ENCODE measurements around the gene RERE. TPM values are rescaled to one million over a fixed set of nuclear protein-coding genes. Genes with fewer than 3 reads are reported as not detected.

RERE gene
- total and polyA plus RNA-seq, 2 donors (not counting 3 experiments of a cell fraction or from before 2014, with no cell fraction given) = 14.1 to 113 TPM

GRCh38 chr1:8584316-8584715, 233.1 kb downstream of the RERE start:
- intact Hi-C loops (cut with micrococcal nuclease) (no loop called here), dilution Hi-C loops (cut with MboI; ENCODE audit: extremely low pct_ligation_motif_present, low sequenced_read_pairs) (no loop called here)
- H3K9me3 ChIP-seq (replicated peaks; ENCODE audit: control insufficient read depth, insufficient read depth, low read length) = no peaks in the 10 kb centered on the region
- BruUV-seq (replicated peaks) = no TSS peak
- no peaks in the 10 kb centered on the region for H3K36me3 ChIP-seq (ENCODE audit: control insufficient read depth in 2 of 2, extremely low read depth in 1 of 2, insufficient read depth in 2 of 2, low read length in 2 of 2)
- TF ChIP-seq MAX (IDR thresholded peaks at IDR 0.05; ENCODE audit: insufficient read depth, insufficient read length) (no peak), JUN (IDR thresholded peaks at IDR 0.05; ENCODE audit: borderline replicate concordance, insufficient read depth, insufficient read length, low read depth) (no peak), MYC (IDR thresholded peaks at IDR 0.05; ENCODE audit: low read depth, low read length) (no peak), POLR2A (IDR thresholded peaks at IDR 0.05; ENCODE audit: low read depth, low read length) (no peak), CTCF (IDR thresholded peaks at IDR 0.05; ENCODE audit: extremely low read depth in 1 of 2, insufficient read depth in 1 of 2, low read depth in 1 of 2, low read length in 2 of 2) (no peak), EZH2 (IDR thresholded peaks at IDR 0.05; ENCODE audit: borderline replicate concordance, low read depth, low read length, severe bottlenecking) (no peak), GATA2 (IDR thresholded peaks at IDR 0.05; ENCODE audit: insufficient read depth, insufficient read length, low read depth, low read length) (no peak), POLR2AphosphoS5 (IDR thresholded peaks at IDR 0.05; ENCODE audit: insufficient read depth, low read depth, low read length) (no peak), FOS (IDR thresholded peaks at IDR 0.05; ENCODE audit: borderline replicate concordance, insufficient read depth, low read length) (no peak)
- H3K79me2 ChIP-seq (ENCODE audit: control insufficient read depth, insufficient read depth, low read length) = peaks cover 21% of the 10 kb centered on the region
- POLR2A ChIA-PET = no interaction called here
- no peak overlapping the region for H3K4me2 ChIP-seq (ENCODE audit: insufficient read depth, low read length)
- no peak overlapping the region for H3K27ac ChIP-seq (ENCODE audit: insufficient read depth, low read depth, low read length)
- H3K9me1 ChIP-seq (replicated peaks; ENCODE audit: control insufficient read depth, extremely low read depth, insufficient read depth, low read length) = no peaks in the 10 kb centered on the region
- H3K9ac ChIP-seq (replicated peaks; ENCODE audit: extremely low read depth, insufficient read depth, low read length) = no peak overlapping the region
- H3K4me3 ChIP-seq (replicated peaks in 1 of 3; ENCODE audit: insufficient read depth in 1 of 3, low read depth in 1 of 3, low read length in 3 of 3) = no peak overlapping the region
- no peaks in the 10 kb centered on the region for H3K27me3 ChIP-seq (ENCODE audit: control insufficient read depth in 2 of 2, insufficient read depth in 2 of 2, low read length in 2 of 2)
- DNase-seq (ENCODE audit: low read depth, low spot score) (no peak), FAIRE-seq (no peak)
- no peak overlapping the region for H2AFZ ChIP-seq (ENCODE audit: low read depth, low read length)
- H4K20me1 ChIP-seq (replicated peaks; ENCODE audit: control insufficient read depth, extremely low read depth, insufficient read depth, low read length) = peaks cover 3% of the 10 kb centered on the region
- H3K4me1 ChIP-seq (ENCODE audit: control insufficient read depth, extremely low read depth, insufficient read depth, low read length) = no peaks in the 10 kb centered on the region
- CTCF ChIA-PET = interaction anchor here (1.0 to 2.2 kb wide), 7 partner anchors 12 to 265 kb away, joined by 3 to 9 read pairs (median 6); no protein-coding TSS in a partner anchor
